Large intestine (tissue), 3 donors: ENCODE results near the gene FTSJ1. TPM values are rescaled to one million over a fixed set of nuclear protein-coding genes. Genes with fewer than 3 reads are reported as not detected.

Source experiments
- DNase-seq, 2 donors: peaks; one replicate each; pipeline versions ENCODE4 v3.0.0 to v3.0.0-alpha.2; 2013
- H3K27ac ChIP-seq: one replicate; pipeline ENCODE4 v1.5.1; 2013; ENCODE audit warnings: low read length
- H3K27me3 ChIP-seq: 2 replicates; pipeline ENCODE4 v1.6.1; 2013; ENCODE audit warnings: low read length; ENCODE audit not compliant: control insufficient read depth, insufficient read depth
- H3K36me3 ChIP-seq: 2 replicates; pipeline ENCODE4 v1.6.1; 2013; ENCODE audit warnings: low read length; ENCODE audit not compliant: control insufficient read depth, insufficient read depth
- H3K4me1 ChIP-seq: one replicate; pipeline ENCODE4 v1.6.1; 2013; ENCODE audit warnings: low read length; ENCODE audit not compliant: control insufficient read depth, insufficient read depth
- H3K4me3 ChIP-seq: one replicate; pipeline ENCODE4 v1.5.1; 2013; ENCODE audit warnings: low read length
- H3K9me3 ChIP-seq: one replicate; pipeline ENCODE4 v1.6.1; 2013; ENCODE audit warnings: mild to moderate bottlenecking, low read depth, low read length, moderate library complexity; ENCODE audit not compliant: control insufficient read depth
- WGBS: methylation state at CpG from one replicate; pipeline ENCODE4 v1.1.5; 2013; ENCODE audit warnings: low lambda C conversion rate; ENCODE audit not compliant: insufficient coverage; 5-methylcytosine and 5-hydroxymethylcytosine counted together
- polyA plus RNA-seq: library from polyadenylated mRNA; unstranded; fragments of 120-200 nt; gene quantifications from one replicate; pipeline ENCODE4 v1.2.1, GENCODE V29; 2013

Gene FTSJ1
- polyA plus RNA-seq, 1 donor: 21.1 TPM

GRCh38 chrX:48458711-48459110 is 17.3 kb upstream of the FTSJ1 start:
- DNase-seq: no peak
- no peak overlapping the region for H3K27ac ChIP-seq
- H3K4me3 ChIP-seq: no peak overlapping the region
- peaks cover 2% of the 10 kb centered on the region for H3K36me3 ChIP-seq
- H3K4me1 ChIP-seq: no peaks in the 10 kb centered on the region
- H3K27me3 ChIP-seq: no peaks in the 10 kb centered on the region
- no CpG with 5 or more reads among the region's 6 CpGs for WGBS
- no peaks in the 10 kb centered on the region for H3K9me3 ChIP-seq

DNA sequence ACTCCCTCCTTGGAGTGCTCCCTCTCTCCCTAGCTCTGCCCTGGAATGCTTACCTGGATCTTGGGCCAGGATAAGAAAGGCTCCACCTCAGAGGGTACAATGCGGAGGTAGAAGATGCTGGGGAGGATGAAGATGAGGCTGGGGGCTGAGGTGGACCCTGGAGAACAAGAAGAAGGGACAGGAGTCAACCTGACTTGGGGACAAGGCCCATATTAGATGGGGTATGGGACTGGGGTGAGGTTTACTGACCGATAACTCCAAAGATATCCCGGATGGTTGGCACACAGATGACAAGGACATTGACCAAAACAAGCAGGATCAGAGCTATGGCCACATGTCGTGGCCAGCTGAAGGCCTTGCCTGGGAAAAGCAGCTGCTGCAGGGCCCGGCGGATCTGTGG is 16.5 kb upstream of the FTSJ1 start:
- H3K4me3 ChIP-seq: no peak overlapping the region
- no CpG with 5 or more reads among the region's 6 CpGs for WGBS
- no peaks in the 10 kb centered on the region for H3K4me1 ChIP-seq

GRCh38 chrX:48460031-48460430 is 16.0 kb upstream of the FTSJ1 start:
- Histone ChIP-seq H3K36me3 (peaks cover 2% of the 10 kb centered on the region), H3K9me3 (no peaks in the 10 kb centered on the region), H3K27ac (no peak overlapping the region), H3K4me3 (no peak overlapping the region), H3K27me3 (no peaks in the 10 kb centered on the region), H3K4me1 (no peaks in the 10 kb centered on the region)
- WGBS: no CpG with 5 or more reads among the region's 3 CpGs
- DNase-seq: no peak

More for the DNA sequence above, 16.5 kb upstream of the FTSJ1 start:
- H3K36me3 ChIP-seq: peaks cover 2% of the 10 kb centered on the region
- no peak overlapping the region for H3K27ac ChIP-seq
- DNase-seq: no peak
- H3K27me3 ChIP-seq: no peaks in the 10 kb centered on the region
- H3K9me3 ChIP-seq: no peaks in the 10 kb centered on the region

DNA sequence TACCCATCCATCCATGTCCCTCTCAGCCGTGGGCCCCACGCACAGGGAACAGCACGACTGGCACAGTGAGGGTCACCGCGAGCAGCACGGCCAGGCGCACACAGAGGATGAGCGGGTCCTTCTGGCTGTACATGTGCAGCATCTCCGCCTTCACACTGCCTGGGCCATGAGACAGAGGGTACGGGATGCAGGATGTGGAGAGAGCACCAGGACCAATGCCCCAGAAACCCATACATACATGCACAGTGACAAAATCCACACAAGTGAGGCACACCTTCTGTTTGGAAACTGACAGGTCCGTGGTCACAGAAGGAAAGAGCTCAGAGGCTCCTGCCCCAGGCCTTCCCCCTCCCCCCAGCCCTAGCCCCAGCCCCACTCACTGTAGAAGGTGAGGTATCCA is 15.4 kb upstream of the FTSJ1 start:
- no CpG with 5 or more reads among the region's 11 CpGs for WGBS
- Histone ChIP-seq H3K9me3 (no peaks in the 10 kb centered on the region), H3K4me3 (no peak overlapping the region), H3K36me3 (peaks cover 2% of the 10 kb centered on the region), H3K27ac (no peak overlapping the region), H3K27me3 (no peaks in the 10 kb centered on the region), H3K4me1 (no peaks in the 10 kb centered on the region)
- no peak for DNase-seq

DNA sequence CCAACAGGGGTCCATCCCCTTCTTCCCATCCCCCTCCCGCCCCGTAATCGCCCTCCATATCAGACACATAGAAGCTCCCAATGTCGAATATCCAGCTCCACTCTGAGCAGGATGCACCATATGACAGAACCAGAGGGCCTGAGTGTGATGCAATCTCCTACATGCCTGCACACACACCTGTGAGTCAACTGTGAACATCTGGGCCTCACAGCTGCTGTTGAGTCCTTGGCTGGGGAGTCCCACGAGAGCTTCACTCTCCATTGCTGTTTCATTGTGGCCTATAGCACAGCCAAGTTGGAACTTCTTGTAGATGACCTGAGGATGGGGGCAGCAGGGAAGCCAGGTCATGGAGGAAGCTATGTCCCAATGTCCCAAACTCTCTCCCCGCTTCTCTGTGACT is 14.2 kb upstream of the FTSJ1 start:
- no peak overlapping the region for H3K4me3 ChIP-seq
- H3K27me3 ChIP-seq: no peaks in the 10 kb centered on the region
- DNase-seq: no peak
- no peaks in the 10 kb centered on the region for H3K9me3 ChIP-seq
- no peaks in the 10 kb centered on the region for H3K4me1 ChIP-seq
- H3K36me3 ChIP-seq: peaks cover 2% of the 10 kb centered on the region
- H3K27ac ChIP-seq: no peak overlapping the region
- WGBS: no CpG with 5 or more reads among the region's 6 CpGs

DNA sequence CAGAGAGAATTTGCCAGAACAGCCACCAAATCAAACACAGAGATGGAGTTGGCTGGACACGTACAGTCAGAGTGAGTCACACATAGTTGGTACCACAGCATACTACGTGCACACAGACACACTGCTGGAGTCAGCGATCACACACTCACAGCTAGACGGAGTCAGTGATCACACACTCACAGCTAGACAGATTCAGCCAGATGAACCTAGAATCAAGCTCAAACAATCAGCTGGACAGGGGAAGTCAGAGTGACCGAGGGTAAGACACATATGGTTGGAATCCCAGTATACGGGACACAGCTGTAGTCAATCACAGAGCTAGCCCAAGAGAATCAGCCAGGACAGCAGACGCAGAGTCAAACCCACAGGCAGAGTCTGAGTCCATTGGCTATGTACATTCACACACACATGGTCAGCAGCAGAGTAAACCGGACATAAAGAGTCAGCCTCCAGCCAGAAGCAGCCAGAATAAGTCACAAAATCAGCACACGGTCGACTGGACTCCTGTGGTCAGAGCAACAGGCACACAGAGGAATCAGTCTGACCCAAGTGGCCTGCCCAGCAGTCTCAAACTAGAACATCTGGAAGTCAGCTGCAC is 10.6 kb upstream of the FTSJ1 start:
- Histone ChIP-seq H3K36me3 (peaks cover 2% of the 10 kb centered on the region), H3K4me1 (peaks cover 16% of the 10 kb centered on the region), H3K27me3 (no peaks in the 10 kb centered on the region), H3K9me3 (no peaks in the 10 kb centered on the region), H3K4me3 (no peak overlapping the region), H3K27ac (no peak overlapping the region)
- no peak for DNase-seq
- WGBS: no CpG with 5 or more reads among the region's 10 CpGs

- Histone ChIP-seq H3K36me3 (peaks cover 2% of the 10 kb centered on the region), H3K9me3 (no peaks in the 10 kb centered on the region), H3K27me3 (no peaks in the 10 kb centered on the region), H3K4me1 (peaks cover 16% of the 10 kb centered on the region), H3K27ac (no peak overlapping the region), H3K4me3 (no peak overlapping the region)
- no CpG with 5 or more reads among the region's 10 CpGs for WGBS
- no peak for DNase-seq
Observed at GRCh38 chrX:48466696-48467095, 9.3 kb upstream of the FTSJ1 start.

GRCh38 chrX:48467281-48467761 is 8.7 kb upstream of the FTSJ1 start:
- H3K9me3 ChIP-seq: no peaks in the 10 kb centered on the region
- peak overlapping the region; percentile 55 for H3K4me3 ChIP-seq
- no peaks in the 10 kb centered on the region for H3K27me3 ChIP-seq
- H3K27ac ChIP-seq: no peak overlapping the region
- 42% methylated on average over 3 of the region's 10 CpGs for WGBS
- peaks cover 16% of the 10 kb centered on the region for H3K4me1 ChIP-seq
- no peaks in the 10 kb centered on the region for H3K36me3 ChIP-seq
- peak in 1 of 2 donors; percentile 15 for DNase-seq

DNA sequence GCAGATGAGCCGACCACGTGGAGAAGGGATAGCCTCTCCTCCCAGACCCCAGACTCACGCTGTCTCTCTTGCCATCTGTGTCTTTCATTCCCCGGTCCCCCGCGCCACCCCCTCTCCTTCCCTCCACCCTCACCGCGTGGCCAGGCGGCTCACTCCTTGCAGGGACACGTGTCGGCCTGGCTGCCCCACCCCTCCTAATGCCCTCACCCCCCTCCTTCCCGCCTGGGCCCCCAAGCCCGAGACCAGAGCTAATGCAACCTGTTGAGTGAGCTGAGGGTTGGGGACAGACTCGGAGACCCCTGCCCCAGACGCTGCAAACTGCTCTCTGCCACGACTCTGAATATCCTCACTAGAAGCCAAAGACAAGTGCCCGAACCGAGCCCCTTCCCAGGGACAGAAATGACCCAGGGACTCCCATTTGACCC is 7.7 kb upstream of the FTSJ1 start:
- Histone ChIP-seq H3K4me3 (peak overlapping the region; percentile 55), H3K27ac (no peak overlapping the region)
- no CpG with 5 or more reads among the region's 18 CpGs for WGBS

DNA sequence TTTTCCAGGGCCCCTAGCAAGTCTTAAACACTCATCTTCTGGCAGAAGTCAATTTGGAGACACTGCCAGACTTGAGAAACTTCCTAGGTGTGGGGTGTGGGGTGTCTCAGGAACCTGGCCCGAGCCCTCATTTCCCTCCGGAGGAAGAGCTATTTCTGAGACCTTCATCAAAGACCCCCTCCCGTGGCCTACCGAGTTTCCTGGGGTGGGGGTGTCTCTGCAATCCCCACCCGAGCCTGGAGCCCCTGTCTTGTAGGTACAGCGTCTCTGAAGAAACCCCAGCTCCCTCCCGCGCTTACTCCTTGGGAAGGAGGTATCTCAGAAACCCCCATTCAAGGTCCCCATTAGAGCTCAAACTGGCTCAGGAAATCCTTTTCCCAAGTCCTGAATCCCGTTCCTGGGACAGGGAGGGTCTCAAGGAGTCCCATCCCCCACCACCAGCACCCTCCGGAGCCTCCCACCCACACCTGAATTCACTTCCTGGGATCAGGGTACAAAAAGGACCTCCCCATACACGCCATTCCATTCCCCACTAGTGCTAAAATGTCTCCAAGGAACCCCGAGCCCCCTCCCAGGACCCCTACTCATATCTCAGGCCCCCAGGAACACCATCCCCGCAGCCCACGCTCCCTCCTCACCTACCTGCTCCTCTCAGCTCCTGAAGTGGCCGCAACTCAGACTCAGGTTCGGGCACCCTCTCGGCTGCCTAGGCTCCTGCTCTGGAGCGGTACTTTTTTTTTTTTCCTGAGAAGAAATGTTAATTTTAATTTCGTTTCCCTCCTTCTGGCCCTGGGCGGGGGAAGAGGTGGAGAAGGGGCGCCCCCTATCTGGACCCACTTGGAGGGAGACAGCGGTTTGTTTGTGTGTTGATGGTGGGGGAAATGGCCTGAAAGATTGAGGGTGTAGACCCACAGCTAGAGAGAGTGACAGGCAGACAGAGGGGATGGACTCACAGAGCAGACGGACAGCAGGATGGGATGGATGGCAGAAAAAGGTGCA is 7.0 kb upstream of the FTSJ1 start:
- no CpG with 5 or more reads among the region's 23 CpGs for WGBS
- peak overlapping the region; percentile 55 for H3K4me3 ChIP-seq
- peak overlapping the region; percentile 52 for H3K27ac ChIP-seq
- H3K9me3 ChIP-seq: no peaks in the 10 kb centered on the region
- no peaks in the 10 kb centered on the region for H3K27me3 ChIP-seq
- no peaks in the 10 kb centered on the region for H3K36me3 ChIP-seq
- peak in 1 of 2 donors; percentile 40 for DNase-seq
- H3K4me1 ChIP-seq: peaks cover 16% of the 10 kb centered on the region

More for the DNA sequence above, 7.7 kb upstream of the FTSJ1 start:
- DNase-seq: peak in 1 of 2 donors; percentile 42
- Histone ChIP-seq H3K36me3 (no peaks in the 10 kb centered on the region), H3K4me1 (peaks cover 16% of the 10 kb centered on the region), H3K9me3 (no peaks in the 10 kb centered on the region), H3K27me3 (no peaks in the 10 kb centered on the region)
